ENCODE results near the gene KRTAP10-6.
"Not testable (repeated sequence)": the region's sequence is repeated elsewhere in the genome, so short reads cannot be mapped to it uniquely, and the experiment has no call there.

KRTAP10-6 gene

DNA sequence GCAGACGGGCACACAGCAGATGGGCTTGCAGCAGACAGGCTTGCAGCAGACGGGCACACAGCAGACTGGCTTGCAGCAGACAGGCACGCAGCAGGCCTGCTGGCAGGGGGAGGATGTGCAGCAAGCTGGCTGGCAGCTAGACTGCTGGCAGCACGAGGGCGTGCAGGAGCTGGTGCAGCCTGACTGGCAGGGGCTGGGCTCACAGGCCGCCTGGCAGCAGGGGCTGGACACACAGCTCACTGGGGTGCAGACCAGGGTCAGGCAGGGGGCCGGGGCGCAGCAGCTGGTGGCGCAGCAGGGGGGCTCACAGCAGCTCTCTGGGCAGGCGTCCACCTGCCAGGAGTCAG lies 34.0 kb downstream of the KRTAP10-6 start:
- DNase-seq (ENCODE audit: low spot score); FAIRE-seq: not testable (repeated sequence)

DNA sequence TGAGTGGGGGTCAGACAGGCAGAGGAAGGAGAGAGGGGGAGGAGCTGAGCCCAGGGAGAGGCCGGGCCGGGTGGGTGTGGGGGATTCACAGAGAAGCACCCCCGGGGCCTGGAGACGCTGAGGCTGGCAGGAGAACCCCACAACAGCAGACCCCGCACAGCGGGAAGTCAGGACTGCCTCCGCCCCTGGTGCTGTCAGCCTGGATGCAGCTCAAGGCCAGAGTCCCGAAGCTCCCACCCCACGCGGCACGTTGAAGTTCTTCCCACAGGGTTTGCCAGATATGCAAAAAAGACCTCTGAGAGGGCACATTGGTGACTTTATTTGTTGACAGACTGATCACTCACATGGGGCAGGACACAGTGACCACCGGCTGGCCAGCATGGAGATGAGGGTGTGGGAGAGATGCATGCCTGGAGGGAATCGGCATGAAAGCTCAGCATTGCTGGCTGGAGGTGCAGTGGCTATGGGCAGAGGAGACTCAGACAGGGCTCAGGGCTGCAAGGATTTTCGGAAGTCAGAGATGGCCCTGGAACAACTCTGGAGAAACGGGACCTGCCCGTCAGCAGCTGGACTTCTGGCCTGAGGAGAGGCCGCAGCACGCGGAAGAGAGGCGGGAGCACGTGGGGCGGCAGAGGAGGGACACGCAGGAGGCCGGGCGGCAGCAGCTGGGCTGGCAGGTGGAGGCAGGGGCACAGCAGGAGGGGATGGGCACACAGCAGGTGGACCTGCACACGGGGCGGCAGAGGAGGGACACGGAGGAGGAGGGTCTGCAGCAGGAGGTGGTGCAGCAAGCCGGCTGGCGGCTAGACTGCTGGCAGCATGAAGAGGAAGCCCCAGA lies 34.6 kb downstream of the KRTAP10-6 start:
- FAIRE-seq (no peak), DNase-seq (ENCODE audit: low spot score) (no peak)

DNA sequence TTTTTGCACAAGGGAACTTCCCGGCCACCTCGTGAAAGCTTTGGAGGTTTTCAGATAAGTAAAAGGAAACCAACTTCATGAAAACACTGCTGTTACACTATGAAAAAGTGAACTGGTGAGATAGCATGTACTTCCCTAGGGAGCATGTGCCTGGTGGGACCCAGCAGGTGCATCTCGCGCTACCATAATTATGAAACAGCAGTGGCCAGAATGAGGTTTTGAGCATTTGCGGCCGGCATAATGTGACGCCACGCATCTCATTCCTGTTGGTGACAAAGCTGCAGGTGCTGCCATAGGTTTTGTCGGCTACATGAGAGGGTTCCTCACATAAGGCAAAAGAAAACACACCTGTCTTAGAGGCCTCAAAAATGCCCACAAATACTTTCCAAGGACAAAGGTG lies 35.4 kb downstream of the KRTAP10-6 start:
- FAIRE-seq: no peak
- no peak for DNase-seq (ENCODE audit: low spot score)

DNA sequence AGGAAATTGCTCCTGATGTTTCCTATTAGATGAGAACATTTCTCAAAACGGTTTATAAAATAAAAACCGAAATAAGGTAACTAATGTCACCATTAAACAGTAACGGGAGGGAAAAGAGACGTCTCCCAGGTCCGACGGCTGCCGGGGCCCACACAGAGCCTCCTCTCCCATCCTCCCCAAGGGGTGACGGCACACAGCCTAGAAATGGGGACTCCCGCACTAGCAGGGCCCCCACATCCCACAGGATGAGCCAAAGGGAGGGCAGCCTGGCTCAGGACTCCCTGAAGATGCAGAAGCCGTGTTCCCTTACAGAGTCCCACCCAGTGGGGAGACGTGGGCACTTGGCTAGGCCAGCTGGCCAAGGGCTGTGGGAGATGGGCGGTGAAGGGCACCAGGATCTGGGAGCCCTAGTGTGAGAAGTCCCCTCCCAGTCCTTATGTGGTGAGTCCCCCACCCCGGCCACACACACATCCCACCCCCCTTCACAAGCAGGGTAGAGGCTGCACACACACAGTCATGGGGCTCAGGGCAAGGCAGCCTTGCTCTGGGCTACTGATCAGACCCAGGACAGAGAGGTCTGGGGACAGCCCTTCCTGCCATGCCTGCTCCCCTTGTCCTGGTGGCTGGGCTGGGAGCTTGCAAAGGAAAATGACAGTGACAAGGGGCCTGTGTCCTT lies 37.0 kb downstream of the KRTAP10-6 start:
- DNase-seq (ENCODE audit: low spot score) (no peak), FAIRE-seq (no peak)

DNA sequence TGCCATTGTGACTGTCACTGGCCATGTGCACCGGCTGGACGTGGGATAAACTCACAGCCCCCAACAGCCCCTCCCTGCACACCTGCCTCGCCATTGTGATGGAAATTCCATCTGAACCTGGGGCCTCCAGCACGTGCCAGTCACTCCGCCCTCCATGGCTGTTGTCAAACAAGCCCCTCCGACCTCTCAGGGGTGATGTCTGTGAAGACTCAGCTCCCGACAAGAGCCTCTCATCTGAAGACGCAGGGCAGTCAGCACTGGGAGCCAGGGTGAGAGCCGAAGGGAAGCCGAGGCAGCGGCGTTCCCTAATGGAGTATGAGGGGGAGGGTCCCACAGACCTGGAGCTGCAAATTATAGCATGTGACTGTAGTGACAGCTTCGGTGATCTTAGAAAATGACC lies 39.6 kb downstream of the KRTAP10-6 start:
- DNase-seq (ENCODE audit: low spot score) (no peak), FAIRE-seq (no peak)

DNA sequence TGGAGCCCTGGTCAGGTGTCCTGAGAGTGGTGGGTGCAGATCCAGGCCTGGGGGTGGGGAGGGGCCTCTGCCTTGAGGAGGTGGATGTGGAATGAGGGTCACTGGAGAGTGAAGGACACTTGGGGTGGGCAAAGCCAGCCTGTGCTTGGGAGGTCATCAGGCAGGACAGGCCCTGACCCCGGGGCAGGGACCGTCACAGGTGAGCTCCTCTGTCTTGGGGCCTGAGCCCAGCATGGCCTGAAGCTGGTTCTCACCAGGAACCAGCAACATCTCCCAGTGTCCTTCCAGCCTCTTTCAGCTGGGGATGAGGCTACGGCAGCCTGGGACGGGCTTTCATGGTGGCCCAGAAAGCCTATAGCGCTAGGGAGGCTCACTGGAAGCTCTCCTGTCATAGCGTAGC lies 40.2 kb downstream of the KRTAP10-6 start:
- no peak for FAIRE-seq
- DNase-seq (ENCODE audit: low spot score): no peak

DNA sequence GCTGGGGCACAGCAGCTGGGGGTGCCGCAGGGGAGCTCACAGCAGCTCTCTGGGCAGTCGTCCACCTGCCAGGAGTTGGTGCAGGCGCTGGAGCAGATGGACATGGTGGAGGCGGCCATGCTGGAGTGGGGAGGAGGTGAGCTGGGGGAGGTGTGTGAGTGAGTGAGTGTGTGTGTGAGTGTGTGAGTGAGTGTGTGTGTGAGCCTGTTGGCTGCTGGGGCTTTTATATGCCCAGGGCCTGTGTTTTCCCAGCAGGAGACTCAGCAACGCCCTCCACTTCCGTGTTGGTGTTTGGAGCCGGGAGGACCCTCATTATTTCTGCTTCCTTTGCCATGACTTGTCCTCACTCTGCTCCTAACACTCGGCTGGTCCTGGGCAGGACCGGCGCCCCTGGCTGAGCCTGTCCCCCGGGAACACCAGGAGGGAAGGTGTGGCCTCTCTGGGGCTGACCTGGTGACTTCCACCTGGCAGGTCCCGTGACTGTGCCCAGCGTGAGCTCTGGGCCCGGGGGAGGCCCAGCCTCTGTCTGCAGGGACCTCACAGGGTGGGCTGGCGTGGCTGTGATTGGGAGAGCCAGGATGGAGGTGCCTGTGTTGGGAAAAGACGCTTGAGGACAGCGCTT lies 40.9 kb downstream of the KRTAP10-6 start, which contains the start of gene KRTAP10-2:
KRTAP10-2 (minus strand) TSS at position 166 of the 622 bp plus-strand sequence; CDS start at position 119, 47 bp downstream.
- FAIRE-seq (no peak), DNase-seq (ENCODE audit: low spot score) (no peak)

DNA sequence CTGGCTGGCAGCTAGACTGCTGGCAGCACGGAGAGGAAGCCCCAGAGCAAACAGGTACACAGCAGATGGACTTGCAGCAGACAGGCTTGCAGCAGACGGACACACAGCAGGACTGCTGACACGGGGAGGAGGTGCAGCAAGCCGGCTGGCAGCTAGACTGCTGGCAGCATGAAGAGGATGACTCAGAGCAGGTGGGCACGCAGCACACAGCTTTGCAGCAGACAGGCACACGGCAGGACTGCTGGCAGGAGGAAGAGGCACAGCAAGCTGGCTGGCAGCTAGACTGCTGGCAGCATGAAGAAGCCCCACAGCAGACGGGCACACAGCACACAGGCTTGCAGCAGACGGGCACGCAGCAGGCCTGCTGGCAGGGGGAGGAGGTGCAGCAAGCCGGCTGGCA lies 41.5 kb downstream of the KRTAP10-6 start:
- no peak for DNase-seq (ENCODE audit: low spot score)
- no peak for FAIRE-seq

DNA sequence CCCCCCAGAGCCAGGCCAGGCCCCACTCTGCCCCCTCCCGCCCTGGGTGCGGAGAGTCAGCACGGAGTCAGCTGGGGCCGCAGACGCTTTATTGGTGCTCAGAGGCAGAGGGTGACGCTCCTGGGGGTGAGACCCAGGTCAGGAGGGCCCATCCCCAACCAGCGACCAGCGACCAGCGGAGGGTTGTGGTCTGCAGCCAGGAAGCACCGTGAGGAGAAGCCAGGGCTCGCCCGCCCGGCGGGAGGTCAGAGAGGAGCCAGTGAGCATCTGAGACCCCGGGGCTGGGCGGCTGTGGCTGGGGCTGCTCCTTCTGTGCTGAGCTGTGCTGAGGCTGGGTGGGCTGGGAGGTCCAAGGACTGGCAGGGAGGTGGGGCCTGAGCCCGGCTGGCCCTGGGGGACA lies 42.0 kb downstream of the KRTAP10-6 start:
- FAIRE-seq; DNase-seq (ENCODE audit: low spot score): not testable (repeated sequence)

DNA sequence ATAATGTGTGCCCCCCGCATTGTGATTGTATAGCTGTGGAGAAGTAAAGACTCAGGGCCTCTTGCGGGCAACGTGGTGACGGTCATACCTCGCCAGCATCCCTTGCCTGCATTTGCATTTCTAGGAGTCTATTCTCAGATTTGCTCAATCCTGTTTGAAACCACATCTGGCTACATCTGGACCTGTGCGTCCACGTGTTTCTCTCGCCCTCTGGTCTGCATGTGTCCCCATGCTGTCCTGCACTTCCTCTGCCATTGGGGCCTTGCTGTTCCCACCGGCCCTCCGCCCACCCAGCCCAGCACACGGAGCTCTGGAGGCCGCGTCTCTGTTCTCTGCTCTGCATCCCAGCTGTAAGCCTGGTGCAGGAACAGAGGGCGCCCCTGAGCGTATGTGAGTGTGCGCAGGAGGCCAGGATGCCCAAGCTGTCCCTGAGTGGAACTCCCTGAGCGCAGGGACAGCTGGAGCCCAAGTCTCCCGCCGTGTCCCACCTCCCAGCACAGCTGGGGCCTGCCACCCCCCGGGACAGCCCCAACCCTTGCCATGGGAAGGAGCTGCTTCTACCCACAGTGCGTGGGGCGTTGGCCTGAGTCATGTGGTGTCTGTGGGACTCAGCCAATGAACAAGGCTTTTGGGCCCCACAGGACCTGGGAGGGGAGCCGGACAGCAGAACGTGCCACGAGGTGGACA lies 42.6 kb downstream of the KRTAP10-6 start:
- DNase-seq (ENCODE audit: low spot score) (no peak), FAIRE-seq (no peak)

DNA sequence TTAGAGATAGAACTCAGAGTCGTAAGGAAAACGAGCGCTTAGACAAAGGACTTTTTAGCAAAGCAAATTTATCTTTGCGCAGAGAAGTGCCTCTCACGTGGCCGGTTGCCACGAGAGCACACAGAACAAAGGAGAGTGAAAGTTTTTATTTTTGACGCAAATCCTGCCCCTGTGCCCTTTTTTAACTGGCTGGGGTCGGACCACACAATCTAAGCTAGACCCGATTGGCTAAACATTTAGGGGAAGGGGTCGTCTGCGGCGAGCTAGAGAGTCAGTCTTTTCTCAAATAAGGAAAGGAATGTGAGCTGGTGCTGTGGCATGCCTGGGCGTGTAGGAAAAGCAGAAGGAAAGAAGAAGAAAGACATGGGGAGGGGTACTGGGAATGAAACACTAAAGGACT lies 43.4 kb downstream of the KRTAP10-6 start:
- no peak for FAIRE-seq

DNA sequence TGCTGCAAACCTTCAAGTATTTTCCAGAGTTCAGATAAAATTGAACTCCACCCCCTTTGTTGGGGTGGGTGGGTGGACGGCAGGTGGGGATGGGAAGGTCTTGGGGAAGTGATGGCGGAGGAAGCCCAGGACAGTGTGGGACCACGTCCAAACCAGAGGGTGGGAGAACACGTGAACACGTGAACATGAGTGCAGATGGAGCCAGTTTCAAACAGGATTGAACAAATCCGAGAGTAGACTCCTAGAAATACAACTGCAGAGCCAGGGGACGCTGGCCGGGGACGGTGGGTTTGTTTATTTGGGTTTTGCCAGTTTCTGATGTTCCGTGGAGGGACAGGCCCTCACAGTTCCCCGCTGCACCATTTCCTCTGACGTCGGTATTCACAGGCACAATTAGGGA lies 43.9 kb downstream of the KRTAP10-6 start:
- DNase-seq (ENCODE audit: low spot score): no peak
- no peak for FAIRE-seq

More for the DNA sequence above, 43.4 kb downstream of the KRTAP10-6 start:
- no peak for DNase-seq (ENCODE audit: low spot score)

DNA sequence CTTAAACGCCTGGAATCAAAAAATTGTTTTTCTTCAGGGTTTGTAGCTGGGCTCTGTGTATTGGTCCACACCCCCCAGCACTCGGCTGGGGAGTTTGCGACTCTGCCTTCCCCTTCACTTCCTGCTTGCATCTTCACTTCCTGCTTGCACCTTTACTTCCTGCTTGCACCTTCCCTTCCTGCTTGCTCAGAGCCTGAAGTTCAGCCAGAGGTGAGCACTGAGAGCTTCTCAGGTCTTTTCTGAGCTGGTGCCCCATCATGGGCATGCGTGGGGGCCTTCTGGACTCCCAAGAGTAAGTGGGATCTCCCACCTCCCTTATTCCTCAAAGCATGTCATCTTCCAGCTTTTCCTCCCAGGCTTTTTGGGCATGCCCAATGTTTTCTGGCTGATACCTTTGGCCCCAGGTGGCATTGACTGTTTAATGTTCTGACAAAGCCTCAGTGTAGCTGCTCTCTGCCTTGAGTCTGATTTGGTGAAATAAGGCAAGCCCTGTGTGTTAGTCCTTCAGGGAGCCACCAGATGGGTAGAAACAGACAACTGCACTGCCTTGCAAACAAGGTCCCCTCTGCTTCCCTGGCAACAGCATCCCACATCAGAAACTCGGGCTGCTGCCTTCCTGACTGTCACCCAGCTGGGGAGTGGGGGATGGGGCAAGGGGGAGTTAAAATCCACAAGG lies 44.5 kb downstream of the KRTAP10-6 start:
- DNase-seq (ENCODE audit: low spot score) (no peak), FAIRE-seq (no peak)

DNA sequence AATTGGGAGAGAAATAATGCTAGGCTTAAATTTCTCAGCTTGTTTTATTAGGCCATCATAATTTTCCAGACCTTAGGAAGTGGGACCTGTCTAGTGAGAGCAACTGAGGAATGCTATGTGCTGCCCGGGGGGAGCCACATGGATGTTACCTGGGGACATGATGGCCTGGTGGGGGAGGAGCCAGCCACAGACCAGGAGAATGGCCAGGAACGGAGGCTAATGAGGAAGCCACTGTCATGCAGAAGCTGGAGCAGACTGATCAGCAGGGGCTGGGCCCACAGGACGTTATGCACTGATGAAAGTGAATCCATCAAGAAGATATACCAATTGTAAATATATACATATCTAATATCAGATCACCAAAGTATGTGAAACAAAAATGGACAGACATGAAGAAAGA lies 47.7 kb downstream of the KRTAP10-6 start:
- DNase-seq (ENCODE audit: low spot score) (no peak), FAIRE-seq (no peak)

DNA sequence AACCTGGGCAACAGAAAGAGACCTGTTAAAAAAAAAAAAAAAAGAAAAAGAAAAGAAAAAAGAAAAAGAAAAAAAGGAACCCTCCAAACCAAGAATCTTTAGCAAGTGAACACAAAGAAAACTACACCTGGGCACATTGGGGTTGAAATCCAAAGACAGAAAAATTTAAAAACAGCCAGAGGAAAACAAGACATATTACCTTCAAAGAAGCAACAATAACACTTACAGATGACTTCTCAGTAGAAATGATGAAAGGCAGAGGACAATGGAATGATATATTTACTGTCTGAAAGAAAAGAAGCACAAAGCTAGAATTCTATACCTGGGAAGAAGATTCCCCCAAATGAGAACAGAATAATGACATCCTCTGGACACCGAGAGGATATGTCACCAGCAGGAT lies 49.6 kb downstream of the KRTAP10-6 start:
- FAIRE-seq (no peak), DNase-seq (ENCODE audit: low spot score) (no peak)

All from RCC 7860 (cell line).